OCI-LY7 (cell line): ENCODE results near the gene PWWP2B. TPM values are rescaled to one million over a fixed set of nuclear protein-coding genes. Genes with fewer than 3 reads are reported as not detected.

Experiments used
- BruUV-seq: library from RNA; stranded (reverse); fragments of 400-500 nt; replicated peaks from 2 replicates; lab custom pipeline; 2021; lab: Mats Ljungman, UMichigan
- CTCF ChIA-PET: fragments of 300-600 bp; sonication (Branson Sonifier 250); formaldehyde crosslinking; loops from one replicate; lab custom pipeline; 2022; ENCODE audit warnings: antibody characterized with exemption; ENCODE audit not compliant: unreplicated experiment; lab: Charles Lee
- POLR2A ChIA-PET: fragments of 300-600 bp; sonication (Branson Sonifier 250); formaldehyde crosslinking; loops from one replicate; lab custom pipeline; 2022; ENCODE audit warnings: antibody characterized with exemption; lab: Charles Lee
- DNase-seq: peaks from one replicate; pipeline ENCODE4 v3.0.0-alpha.2; 2015; ENCODE audit warnings: low spot score
- H2AFZ ChIP-seq: fragments of 200-600 bp; sonication (generic), shearing (Covaris generic); 2 replicates; pipeline ENCODE4 v1.6.1; 2014; ENCODE audit warnings: mild to moderate bottlenecking, antibody characterized with exemption, low read length, moderate library complexity
- H3K27ac ChIP-seq: fragments of 200-600 bp; sonication (generic); 2 replicates; pipeline ENCODE4 v1.5.1; 2014; ENCODE audit warnings: mixed run types, low read depth, mild to moderate bottlenecking, moderate library complexity, low read length, inconsistent platforms; ENCODE audit not compliant: poor library complexity, severe bottlenecking
- H3K36me3 ChIP-seq: fragments of 200-600 bp; sonication (generic); 2 replicates; pipeline ENCODE4 v1.6.1; 2014; ENCODE audit warnings: mild to moderate bottlenecking, antibody characterized with exemption, low read length, moderate library complexity, mixed read lengths; ENCODE audit not compliant: insufficient read depth
- H3K4me1 ChIP-seq: fragments of 200-600 bp; sonication (generic); 2 replicates; pipeline ENCODE4 v1.5.1; 2014; ENCODE audit warnings: mild to moderate bottlenecking, low read length; ENCODE audit not compliant: insufficient read depth, poor library complexity, severe bottlenecking
- H3K4me2 ChIP-seq: fragments of 200-600 bp; sonication (generic); 2 replicates; pipeline ENCODE4 v1.6.1; 2014; ENCODE audit warnings: mild to moderate bottlenecking, low read length
- H3K4me3 ChIP-seq: fragments of 200-600 bp; sonication (generic); 2 replicates; pipeline ENCODE4 v1.5.1; 2014; ENCODE audit warnings: mild to moderate bottlenecking, low read depth, low read length; ENCODE audit not compliant: poor library complexity, severe bottlenecking
- H3K79me2 ChIP-seq: fragments of 200-600 bp; sonication (generic); 2 replicates; pipeline ENCODE4 v1.6.1; 2016; ENCODE audit warnings: low read depth, mild to moderate bottlenecking, low read length, moderate library complexity, mixed read lengths; ENCODE audit not compliant: insufficient read depth
- H3K9me2 ChIP-seq: fragments of 200-600 bp; sonication (generic); 2 replicates; pipeline ENCODE4 v1.6.1; 2016; ENCODE audit warnings: mild to moderate bottlenecking, low read length, mixed read lengths; ENCODE audit not compliant: insufficient read depth
- H3K9me3 ChIP-seq: fragments of 200-600 bp; sonication (generic); 2 replicates; pipeline ENCODE4 v1.6.1; 2014; ENCODE audit warnings: mild to moderate bottlenecking, mixed run types, low read length, mixed read lengths
- H4K20me1 ChIP-seq: fragments of 200-600 bp; sonication (generic); 2 replicates; pipeline ENCODE4 v1.6.1; 2014; ENCODE audit warnings: mild to moderate bottlenecking, antibody characterized with exemption, low read length, moderate library complexity, mixed read lengths; ENCODE audit not compliant: insufficient read depth
- CTCF ChIP-seq: fragments of 200-600 bp; sonication (generic); conservative IDR thresholded peaks from 2 replicates; pipeline ENCODE4 v1.5.1; 2014; ENCODE audit warnings: mild to moderate bottlenecking, antibody characterized with exemption, low read length, moderate library complexity, mixed read lengths
- EZH2phosphoT487 ChIP-seq: fragments of 200-600 bp; sonication (generic); IDR thresholded peaks from 2 replicates; pipeline ENCODE4 v1.6.1; 2018; ENCODE audit warnings: low read depth, borderline replicate concordance, mild to moderate bottlenecking, mixed run types, antibody characterized with exemption, low read length, moderate library complexity, mixed read lengths
- intact Hi-C: fragments of 100-400 bp; cut with micrococcal nuclease; formaldehyde crosslinking; loops from one replicate; pipeline ENCODE4 v1.10.0; 2022; ENCODE audit not compliant: unreplicated experiment
- total RNA-seq, 2 experiments: library from RNA; depleted of rRNA in 1 of 2; stranded (reverse); fragments of >200 nt in 1 of 2; shearing (Covaris generic) in 1 of 2; gene quantifications; 2 replicates each; pipeline ENCODE4 v1.2.3, GENCODE V29; 2014 to 2022

The PWWP2B gene
- total RNA-seq, 2 experiments from 2014 or later, result 5.9 to 10.6 TPM

DNA sequence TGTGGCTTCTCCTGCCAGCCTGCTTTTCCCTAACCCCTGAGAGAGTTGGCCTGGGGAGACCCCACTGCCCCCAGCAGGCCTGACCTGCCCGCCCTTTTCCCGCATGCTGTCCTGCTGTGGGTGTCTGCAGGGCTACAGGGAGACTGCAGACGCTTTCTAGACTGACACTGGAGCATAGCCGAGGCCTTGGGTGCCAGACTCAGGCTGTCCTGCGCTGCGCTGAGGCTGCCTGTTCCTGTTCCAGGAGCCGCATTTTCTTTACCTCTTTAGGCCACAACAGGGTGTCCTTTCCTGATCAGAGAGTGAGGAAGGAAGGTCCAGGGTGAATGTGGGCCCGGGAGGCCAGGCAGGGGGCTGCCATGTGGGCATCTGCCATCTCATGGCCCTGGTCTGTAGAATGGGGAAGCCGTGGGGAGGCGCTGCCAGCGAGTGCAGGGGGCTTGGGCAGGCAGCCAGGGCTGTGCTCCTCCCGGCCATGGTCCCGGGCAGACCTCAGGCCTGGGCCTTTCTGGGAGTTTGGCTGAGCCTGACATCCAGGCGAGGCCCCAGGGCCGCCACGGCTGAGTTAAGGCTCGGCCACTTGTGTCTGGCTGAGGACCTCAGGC, 3.6 kb downstream of the PWWP2B start:
- Histone ChIP-seq H3K9me3 (no peaks in the 10 kb centered on the region), H3K79me2 (no peaks in the 10 kb centered on the region), H3K4me3 (no peak overlapping the region), H3K36me3 (no peaks in the 10 kb centered on the region), H3K4me2 (no peak overlapping the region), H2AFZ (no peak overlapping the region), H3K9me2 (no peaks in the 10 kb centered on the region), H4K20me1 (no peaks in the 10 kb centered on the region), H3K27ac (no peak overlapping the region), H3K4me1 (peaks cover 9% of the 10 kb centered on the region)
- no peak for DNase-seq
- no peak for TF ChIP-seq CTCF
- no peak for TF ChIP-seq EZH2phosphoT487
- BruUV-seq, result no TSS peak
- CTCF ChIA-PET, result no interaction called here
- intact Hi-C loops, result no loop called here
- POLR2A ChIA-PET, result no interaction called here

DNA sequence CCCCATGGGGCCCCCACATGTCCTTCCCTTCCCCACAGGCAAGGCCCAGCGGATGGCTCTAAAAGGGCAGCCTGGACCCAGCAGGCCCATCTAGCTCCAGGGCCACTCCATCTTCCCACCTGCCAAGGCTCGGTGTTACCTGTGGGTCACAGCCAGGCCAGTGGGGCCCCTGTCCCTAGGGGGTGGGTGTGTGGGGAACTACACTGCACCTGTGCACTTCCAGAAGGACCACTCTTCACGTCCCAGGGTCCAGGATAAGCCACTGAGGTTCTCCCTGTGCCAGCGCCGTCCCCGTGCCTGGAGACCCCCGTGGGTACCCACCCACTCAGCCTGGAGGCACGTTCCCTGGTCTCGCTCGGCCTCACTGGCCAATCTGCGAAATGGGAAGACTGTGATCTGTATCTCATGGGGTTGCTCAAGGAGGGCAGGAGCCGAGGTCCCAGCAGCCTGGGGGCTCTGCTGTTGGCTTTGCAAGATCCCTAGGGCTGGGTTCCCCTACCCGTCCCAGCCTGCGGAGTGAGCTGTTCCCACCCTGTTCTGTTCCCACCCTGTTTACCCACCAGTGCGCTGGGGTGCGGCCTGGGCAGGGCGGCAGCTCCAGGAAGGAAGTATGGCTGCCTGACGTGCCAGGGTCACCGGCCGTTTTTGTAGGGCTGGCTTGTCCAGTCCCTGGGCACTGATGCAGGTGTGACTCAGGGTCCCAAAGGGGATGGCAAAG, 4.6 kb downstream of the PWWP2B start:
- Histone ChIP-seq H3K4me3 (no peak overlapping the region), H3K79me2 (no peaks in the 10 kb centered on the region), H3K36me3 (no peaks in the 10 kb centered on the region), H3K27ac (no peak overlapping the region), H3K9me2 (no peaks in the 10 kb centered on the region), H2AFZ (no peak overlapping the region), H3K4me2 (no peak overlapping the region), H3K4me1 (peaks cover 9% of the 10 kb centered on the region), H4K20me1 (no peaks in the 10 kb centered on the region), H3K9me3 (no peaks in the 10 kb centered on the region)
- intact Hi-C loops, result no loop called here
- ChIA-PET CTCF (no interaction called here), POLR2A (no interaction called here)
- no TSS peak for BruUV-seq
- TF ChIP-seq EZH2phosphoT487, result no peak
- no peak for DNase-seq

DNA sequence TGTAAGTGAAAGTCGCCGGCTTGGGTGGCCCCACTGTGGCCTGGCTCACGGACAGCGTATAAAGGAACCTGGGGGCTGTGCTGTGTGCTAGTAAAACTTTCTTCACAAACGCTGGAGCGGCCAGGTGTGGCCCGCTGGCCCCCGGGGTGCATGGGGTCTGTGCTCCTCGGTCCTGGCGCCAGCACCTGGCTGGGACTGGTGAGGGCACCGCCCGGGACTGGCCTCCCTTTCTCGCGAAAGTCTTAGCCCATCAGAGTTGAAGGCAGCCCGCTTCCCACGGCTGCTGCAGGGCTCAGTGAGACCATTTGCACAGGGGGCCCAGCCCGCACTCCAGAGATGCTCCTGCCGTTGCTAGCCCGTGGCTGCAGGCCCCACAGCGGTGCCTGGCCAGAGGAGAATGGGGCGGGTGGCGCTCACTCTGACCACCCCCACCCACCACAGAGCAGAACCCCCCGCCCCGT, 5.8 kb downstream of the PWWP2B start:
- Histone ChIP-seq H3K27ac (no peak overlapping the region), H3K36me3 (no peaks in the 10 kb centered on the region), H3K4me3 (no peak overlapping the region), H2AFZ (no peak overlapping the region), H4K20me1 (no peaks in the 10 kb centered on the region), H3K4me2 (no peak overlapping the region), H3K9me2 (no peaks in the 10 kb centered on the region), H3K4me1 (peaks cover 8% of the 10 kb centered on the region), H3K9me3 (no peaks in the 10 kb centered on the region), H3K79me2 (no peaks in the 10 kb centered on the region)
- BruUV-seq, result no TSS peak
- ChIA-PET POLR2A (no interaction called here), CTCF (no interaction called here)
- DNase-seq, result no peak
- intact Hi-C loops, result no loop called here
- TF ChIP-seq CTCF (no peak), EZH2phosphoT487 (no peak)
